Ishikawa (cell line): Measurements from ENCODE around the gene STRN4.
A peak's percentile ranks its signal among the peaks of the same experiment; 100 is the strongest.

Experiments used
- CEBPB ChIP-seq: IDR thresholded peaks from 2 replicates; pipeline ENCODE4 v1.6.1; 2012
- CREB1 ChIP-seq: IDR thresholded peaks from 2 replicates; pipeline ENCODE4 v1.6.1; 2012; ENCODE audit warnings: low read depth
- EGR1 ChIP-seq: IDR thresholded peaks from 2 replicates; pipeline ENCODE4 v1.6.1; 2012
- EP300 ChIP-seq: IDR thresholded peaks from 2 replicates; pipeline ENCODE4 v1.6.1; 2012; ENCODE audit warnings: borderline replicate concordance
- FOXM1 ChIP-seq: IDR thresholded peaks from 2 replicates; pipeline ENCODE4 v1.6.1; 2012; ENCODE audit warnings: low read depth, borderline replicate concordance
- NFIC ChIP-seq: IDR thresholded peaks from 2 replicates; pipeline ENCODE4 v1.6.1; 2012
- RAD21 ChIP-seq: IDR thresholded peaks from 2 replicates; pipeline ENCODE4 v1.6.1; 2012; ENCODE audit warnings: low read depth
- REST ChIP-seq: IDR thresholded peaks from 2 replicates; pipeline ENCODE4 v1.6.1; 2012; ENCODE audit warnings: low read depth, mild to moderate bottlenecking
- TAF1 ChIP-seq: IDR thresholded peaks from 2 replicates; pipeline ENCODE4 v1.6.1; 2012; ENCODE audit warnings: low read depth, mild to moderate bottlenecking
- TCF12 ChIP-seq: IDR thresholded peaks from 2 replicates; pipeline ENCODE4 v1.6.1; 2012; ENCODE audit warnings: low read depth
- YY1 ChIP-seq: IDR thresholded peaks from 2 replicates; pipeline ENCODE4 v1.6.1; 2012; ENCODE audit warnings: low read depth
- ZBTB7A ChIP-seq: IDR thresholded peaks from 2 replicates; pipeline ENCODE4 v1.6.1; 2012; ENCODE audit warnings: low read depth
- TF ChIP-seq, protein P1 (sequence below): IDR thresholded peaks from 2 replicates; pipeline ENCODE4 v1.6.1; 2012
- TF ChIP-seq, protein P2 (sequence below): IDR thresholded peaks from 2 replicates; pipeline ENCODE4 v1.6.1; 2012

The STRN4 gene

DNA sequence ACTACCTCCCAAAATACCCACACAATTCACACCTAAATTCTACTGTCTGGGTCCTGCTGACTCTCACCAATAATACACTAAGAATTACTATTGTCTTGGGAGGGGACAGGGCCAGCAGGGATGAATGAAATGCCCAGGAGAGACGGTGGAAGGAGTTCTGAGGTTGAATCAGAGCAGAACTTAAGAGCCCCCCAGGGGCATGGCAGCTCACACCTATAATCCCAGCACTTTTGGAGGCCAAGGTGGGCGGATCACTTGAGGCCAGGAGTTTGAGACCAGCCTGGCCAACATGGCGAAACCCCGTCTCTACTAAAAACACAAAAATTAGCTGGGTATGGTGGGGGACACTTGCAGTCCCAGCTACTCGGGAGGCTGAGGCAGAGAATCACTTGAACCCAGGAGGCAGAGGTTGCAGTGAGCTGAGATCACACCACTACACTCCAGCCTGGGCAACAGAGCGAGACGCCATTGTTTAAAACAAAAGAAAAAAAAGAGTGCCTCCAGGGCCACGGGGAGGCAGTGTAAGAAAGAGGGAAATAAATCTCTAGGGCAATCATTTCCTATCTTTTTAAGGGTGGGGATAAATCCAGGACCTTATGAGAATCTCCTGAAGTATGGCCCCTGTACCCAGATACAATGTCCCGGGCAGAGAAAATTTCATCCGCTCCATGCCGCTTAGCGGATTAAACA lies 31.9 kb upstream of the STRN4 start:
- peak; percentile 29; the same call in 1 of the 2 replicates for TF ChIP-seq RAD21

DNA sequence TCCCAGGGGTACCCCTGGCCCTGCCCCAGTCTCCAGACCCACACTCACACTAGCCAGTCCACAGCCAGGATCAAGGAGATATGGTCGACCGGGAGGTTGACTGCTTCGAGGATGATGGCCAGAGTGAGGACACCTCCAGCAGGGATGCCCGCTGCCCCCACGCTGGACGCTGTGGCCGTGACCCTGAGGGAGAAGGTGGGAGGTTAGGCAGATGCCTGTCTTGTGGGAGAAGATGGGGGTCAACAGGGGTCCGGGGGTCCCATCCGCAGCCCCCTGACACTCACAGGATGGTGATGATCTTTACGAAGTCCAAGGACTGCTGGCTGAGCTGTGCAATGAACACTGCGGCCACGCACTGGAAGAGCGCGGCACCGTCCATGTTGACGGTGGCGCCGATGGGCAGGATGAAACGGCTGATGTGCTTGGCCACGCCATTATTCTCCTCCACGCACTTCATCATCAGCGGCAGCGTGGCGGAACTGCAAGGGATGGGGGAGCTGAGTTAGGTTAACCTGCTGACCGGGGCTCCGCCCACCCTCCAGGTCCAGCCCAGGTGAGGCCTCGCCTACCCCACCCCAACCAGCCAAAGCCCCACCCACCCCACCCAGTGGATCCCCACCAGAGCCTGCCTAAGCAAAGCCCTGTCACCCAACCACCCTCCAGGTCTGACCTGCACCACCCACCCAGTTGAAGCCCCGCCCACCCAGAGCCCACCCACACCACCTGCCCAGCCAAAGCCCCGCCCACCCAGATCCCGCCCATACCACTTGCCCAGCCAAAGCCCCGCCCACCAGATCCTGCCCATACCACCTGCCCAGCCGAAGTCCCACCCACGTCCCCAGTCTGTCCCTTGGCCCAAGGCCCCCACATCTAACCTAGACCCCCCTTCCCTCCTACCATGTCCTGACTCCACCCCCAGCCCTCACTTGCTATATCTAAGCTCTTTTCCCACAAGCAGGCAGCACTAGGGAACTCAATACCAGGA lies 31.0 kb upstream of the STRN4 start:
- peak; percentile 36; the same call in 1 of the 2 replicates for TF ChIP-seq ZBTB7A
- TF ChIP-seq, protein P1, sequence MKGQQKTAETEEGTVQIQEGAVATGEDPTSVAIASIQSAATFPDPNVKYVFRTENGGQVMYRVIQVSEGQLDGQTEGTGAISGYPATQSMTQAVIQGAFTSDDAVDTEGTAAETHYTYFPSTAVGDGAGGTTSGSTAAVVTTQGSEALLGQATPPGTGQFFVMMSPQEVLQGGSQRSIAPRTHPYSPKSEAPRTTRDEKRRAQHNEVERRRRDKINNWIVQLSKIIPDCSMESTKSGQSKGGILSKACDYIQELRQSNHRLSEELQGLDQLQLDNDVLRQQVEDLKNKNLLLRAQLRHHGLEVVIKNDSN: no peak

DNA sequence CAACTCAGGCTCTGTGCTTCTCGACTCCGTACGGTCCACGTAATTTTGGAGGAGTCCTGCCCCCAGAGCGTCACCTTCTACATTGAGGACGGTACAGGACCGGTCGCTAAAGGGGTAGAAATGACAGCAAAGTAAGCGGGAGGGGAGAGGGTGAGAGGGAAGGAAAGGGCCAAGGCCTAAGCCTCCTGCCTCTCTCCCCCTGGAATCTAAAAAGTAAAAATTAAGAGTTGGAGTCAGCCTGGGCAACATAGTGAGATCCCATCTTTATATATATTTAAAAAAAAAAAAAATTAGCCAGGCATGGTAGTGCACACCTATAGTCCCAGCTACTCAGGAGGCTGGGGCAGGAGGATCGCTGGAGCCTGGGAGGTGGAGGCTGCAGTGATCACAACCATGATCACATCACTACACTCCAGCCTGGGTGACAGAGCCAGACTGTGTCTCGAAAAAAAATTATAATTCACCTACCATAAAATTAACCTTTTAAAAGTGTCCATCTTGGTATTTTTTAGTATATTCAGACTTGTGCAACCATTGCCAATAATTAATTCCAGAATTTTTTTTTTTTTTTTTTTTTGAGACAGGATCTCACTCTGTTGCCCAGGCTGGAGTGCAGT lies 29.5 kb upstream of the STRN4 start:
- TF ChIP-seq CEBPB (no peak), REST (no peak), ZBTB7A (no peak), EP300 (no peak), RAD21 (no peak), CREB1 (no peak), YY1 (no peak), EGR1 (no peak)
- TF ChIP-seq, protein P2, sequence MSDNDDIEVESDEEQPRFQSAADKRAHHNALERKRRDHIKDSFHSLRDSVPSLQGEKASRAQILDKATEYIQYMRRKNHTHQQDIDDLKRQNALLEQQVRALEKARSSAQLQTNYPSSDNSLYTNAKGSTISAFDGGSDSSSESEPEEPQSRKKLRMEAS: no peak

DNA sequence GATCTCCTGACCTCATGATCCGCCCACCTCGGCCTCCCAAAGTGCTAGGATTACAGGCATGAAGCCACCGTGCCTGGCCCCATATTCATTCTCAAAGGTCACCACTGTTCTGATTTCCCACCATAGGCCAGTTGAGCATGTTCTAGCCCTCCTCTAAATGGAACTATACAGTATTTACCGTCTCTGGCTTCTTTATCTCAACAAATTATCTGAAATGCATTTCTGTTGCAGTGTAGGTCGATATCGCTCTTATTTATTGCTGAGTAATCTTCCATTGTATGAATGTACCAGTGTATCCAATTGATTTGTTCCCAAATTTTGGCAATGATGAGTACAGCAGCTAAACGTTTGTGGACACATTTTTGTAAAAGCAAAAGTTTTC lies 26.8 kb upstream of the STRN4 start:
- no peak for TF ChIP-seq EGR1
- TF ChIP-seq TCF12: no peak
- no peak for TF ChIP-seq FOXM1
- TF ChIP-seq NFIC: no peak

DNA sequence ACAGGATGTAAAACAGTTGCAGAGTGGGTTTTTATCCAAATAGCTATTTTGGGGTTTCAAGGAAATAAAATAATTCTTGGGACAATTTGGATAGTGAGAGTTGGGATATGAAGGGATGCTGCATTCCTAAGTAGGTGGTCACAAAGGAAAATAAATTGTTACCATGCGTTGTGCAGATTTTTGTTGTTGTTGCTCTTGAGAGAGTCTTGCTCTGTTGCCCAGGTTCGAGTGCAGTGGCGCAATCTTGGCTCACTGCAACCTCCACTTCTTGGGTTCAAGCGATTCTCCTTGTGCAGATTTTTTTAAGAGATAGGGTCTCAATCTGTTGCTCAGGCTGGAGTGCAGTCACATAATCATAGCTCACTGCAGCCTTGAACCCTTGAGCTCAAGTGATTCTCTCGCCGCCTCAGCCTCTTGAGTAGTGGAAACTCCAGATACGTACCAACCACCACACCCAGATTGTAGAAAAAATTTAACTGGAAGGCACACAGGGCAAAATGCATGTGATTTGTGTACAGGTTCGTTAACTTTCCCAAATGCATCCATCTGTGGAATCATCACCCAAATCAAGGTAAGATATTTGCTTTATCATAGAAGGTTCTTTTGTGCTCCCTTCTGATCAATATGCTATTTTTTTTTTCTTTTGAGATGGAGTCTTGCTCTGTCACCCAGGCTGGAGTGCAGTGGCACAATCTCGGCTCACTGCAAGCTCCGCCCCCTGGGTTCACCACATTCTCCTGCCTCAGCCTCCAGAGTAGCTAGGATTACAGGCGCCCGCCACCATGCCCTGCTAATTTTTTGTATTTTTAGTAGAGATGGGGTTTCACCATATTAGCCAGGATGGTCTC lies 26.1 kb upstream of the STRN4 start:
- TF ChIP-seq, protein P2: no peak
- TF ChIP-seq ZBTB7A: no peak
- no peak for TF ChIP-seq NFIC
- no peak for TF ChIP-seq TCF12
- no peak; the same call in 1 of the 2 replicates for TF ChIP-seq CEBPB
- no peak for TF ChIP-seq EP300
- TF ChIP-seq CREB1: no peak
- no peak for TF ChIP-seq EGR1
- TF ChIP-seq TAF1: no peak
- TF ChIP-seq, protein P1: no peak
- TF ChIP-seq FOXM1: no peak

- no peak for TF ChIP-seq CEBPB
- TF ChIP-seq, protein P1: no peak
- TF ChIP-seq TCF12: no peak
- TF ChIP-seq YY1: peak; percentile 85
- no peak for TF ChIP-seq FOXM1
- peak; percentile 52 for TF ChIP-seq RAD21
- no peak for TF ChIP-seq REST
- no peak for TF ChIP-seq CREB1
- TF ChIP-seq ZBTB7A: no peak
- TF ChIP-seq TAF1: no peak
Observed at GRCh38 chr19:46766569-46767317, 20.5 kb upstream of the STRN4 start.
